Lung (tissue), 12 donors: ENCODE results near the gene ACVR1B. TPM values are rescaled to one million over a fixed set of nuclear protein-coding genes. Genes with fewer than 3 reads are reported as not detected.

Experiments used
- ATAC-seq: fragments of 200-7000 bp; cut with Tn5 transposase; one replicate; pipeline ENCODE4 v1.9.1; 2020; ENCODE audit warnings: moderate number of reproducible peaks; ENCODE audit not compliant: insufficient read depth, low FRiP score
- DNase-seq, 3 donors: peaks; one replicate each; pipeline ENCODE4 v3.0.0-alpha.2; 2013 to 2017
- H3K27ac ChIP-seq, 2 donors: one replicate each; pipeline ENCODE4 v1.5.1; 2013; ENCODE audit warnings: mild to moderate bottlenecking in 2 of 2, moderate library complexity in 2 of 2, control low read depth in 1 of 2, inconsistent platforms in 1 of 2, low read depth in 1 of 2, low read length in 1 of 2
- H3K27me3 ChIP-seq, 3 donors: one replicate each; pipeline ENCODE4 v1.5.1; 2013; ENCODE audit warnings: low read length in 2 of 3; ENCODE audit not compliant: control insufficient read depth in 3 of 3, insufficient read depth in 3 of 3
- H3K36me3 ChIP-seq, 4 donors: one replicate each; pipeline ENCODE4 v1.5.1; 2013; ENCODE audit warnings: low read length in 4 of 4, mild to moderate bottlenecking in 1 of 4, moderate library complexity in 1 of 4; ENCODE audit not compliant: control insufficient read depth in 4 of 4, insufficient read depth in 4 of 4
- H3K4me1 ChIP-seq, 5 donors: one replicate each; pipeline ENCODE4 v1.5.1; 2013; ENCODE audit warnings: low read length in 5 of 5, mild to moderate bottlenecking in 2 of 5, moderate library complexity in 1 of 5; ENCODE audit not compliant: control insufficient read depth in 5 of 5, insufficient read depth in 5 of 5
- H3K4me3 ChIP-seq: one replicate; pipeline ENCODE4 v1.5.1; 2013; ENCODE audit warnings: mild to moderate bottlenecking, control low read depth, moderate library complexity
- H3K9ac ChIP-seq, 2 donors: one replicate each; pipeline ENCODE4 v1.5.1; 2013; ENCODE audit warnings: low read length in 2 of 2, control low read depth in 1 of 2; ENCODE audit not compliant: insufficient read depth in 1 of 2
- H3K9me3 ChIP-seq, 4 donors: one replicate each; pipeline ENCODE4 v1.5.1; 2013; ENCODE audit warnings: low read length in 3 of 4, mild to moderate bottlenecking in 1 of 4, moderate library complexity in 1 of 4; ENCODE audit not compliant: control insufficient read depth in 4 of 4, insufficient read depth in 3 of 4
- WGBS, 2 donors: extraction: QIAGEN DNeasy Blood & Tissue Kit; methylation state at CpG; one replicate each; pipeline ENCODE4 v1.1.7; 2013; 5-methylcytosine and 5-hydroxymethylcytosine counted together
- polyA plus RNA-seq, 2 donors: library from polyadenylated mRNA; stranded (reverse); fragments of 200-250 nt; gene quantifications; one replicate each; pipeline ENCODE4 v1.2.1, GENCODE V29; 2013
- total RNA-seq, 2 donors: library from RNA; depleted of rRNA in 1 of 2; stranded (reverse); fragments of >200 nt in 1 of 2; gene quantifications; one replicate each; pipeline ENCODE4 v1.2.1, GENCODE V29; 2014 to 2021
- TF ChIP-seq, protein P1 (sequence below): IDR thresholded peaks from 2 replicates; pipeline ENCODE4 v1.5.1; 2012; ENCODE audit warnings: mild to moderate bottlenecking; ENCODE audit errors: control extremely low read depth, extremely low read depth
- donor health status: control.
- donor health status: control.
- donor health status: Bipolar disorder and iron deficiency.
- donor health status: healthy.
- donor health status: DM: yes; HTN: yes; CAD: no.

Gene ACVR1B
- total and polyA plus RNA-seq, 4 donors: 14.0 to 41.7 (median 21.0) TPM

DNA sequence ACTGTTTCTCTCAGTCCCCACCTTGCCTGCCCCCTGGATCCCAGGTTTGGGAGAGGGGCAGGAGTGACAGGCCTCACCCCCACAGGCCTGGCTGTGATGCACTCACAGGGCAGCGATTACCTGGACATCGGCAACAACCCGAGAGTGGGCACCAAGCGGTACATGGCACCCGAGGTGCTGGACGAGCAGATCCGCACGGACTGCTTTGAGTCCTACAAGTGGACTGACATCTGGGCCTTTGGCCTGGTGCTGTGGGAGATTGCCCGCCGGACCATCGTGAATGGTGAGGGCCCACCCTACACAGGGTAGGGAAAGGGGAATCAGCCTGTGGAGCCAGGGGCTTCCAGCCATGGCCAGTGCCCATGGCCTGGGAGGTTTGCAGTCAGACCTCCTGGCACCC is 35.5 kb upstream of the ACVR1B start:
- H3K27ac ChIP-seq: peak overlapping the region in 1 of 2 donors; percentile 58
- 78 to 80% methylated on average over 11 of the region's 11 CpGs for WGBS, 2 donors
- peaks cover 0 to 2% (median 0%) of the 10 kb centered on the region in 4 donors for H3K9me3 ChIP-seq
- peaks cover 1 to 42% (median 10%) of the 10 kb centered on the region in 5 donors for H3K4me1 ChIP-seq
- TF ChIP-seq, protein P1, sequence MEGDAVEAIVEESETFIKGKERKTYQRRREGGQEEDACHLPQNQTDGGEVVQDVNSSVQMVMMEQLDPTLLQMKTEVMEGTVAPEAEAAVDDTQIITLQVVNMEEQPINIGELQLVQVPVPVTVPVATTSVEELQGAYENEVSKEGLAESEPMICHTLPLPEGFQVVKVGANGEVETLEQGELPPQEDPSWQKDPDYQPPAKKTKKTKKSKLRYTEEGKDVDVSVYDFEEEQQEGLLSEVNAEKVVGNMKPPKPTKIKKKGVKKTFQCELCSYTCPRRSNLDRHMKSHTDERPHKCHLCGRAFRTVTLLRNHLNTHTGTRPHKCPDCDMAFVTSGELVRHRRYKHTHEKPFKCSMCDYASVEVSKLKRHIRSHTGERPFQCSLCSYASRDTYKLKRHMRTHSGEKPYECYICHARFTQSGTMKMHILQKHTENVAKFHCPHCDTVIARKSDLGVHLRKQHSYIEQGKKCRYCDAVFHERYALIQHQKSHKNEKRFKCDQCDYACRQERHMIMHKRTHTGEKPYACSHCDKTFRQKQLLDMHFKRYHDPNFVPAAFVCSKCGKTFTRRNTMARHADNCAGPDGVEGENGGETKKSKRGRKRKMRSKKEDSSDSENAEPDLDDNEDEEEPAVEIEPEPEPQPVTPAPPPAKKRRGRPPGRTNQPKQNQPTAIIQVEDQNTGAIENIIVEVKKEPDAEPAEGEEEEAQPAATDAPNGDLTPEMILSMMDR: no peak
- ATAC-seq (no peak), DNase-seq (no peak)
- no peaks in the 10 kb centered on the region for H3K27me3 ChIP-seq
- peaks cover 0 to 26% (median 9%) of the 10 kb centered on the region in 4 donors for H3K36me3 ChIP-seq
- H3K9ac ChIP-seq: no peak overlapping the region
- H3K4me3 ChIP-seq: no peak overlapping the region

DNA sequence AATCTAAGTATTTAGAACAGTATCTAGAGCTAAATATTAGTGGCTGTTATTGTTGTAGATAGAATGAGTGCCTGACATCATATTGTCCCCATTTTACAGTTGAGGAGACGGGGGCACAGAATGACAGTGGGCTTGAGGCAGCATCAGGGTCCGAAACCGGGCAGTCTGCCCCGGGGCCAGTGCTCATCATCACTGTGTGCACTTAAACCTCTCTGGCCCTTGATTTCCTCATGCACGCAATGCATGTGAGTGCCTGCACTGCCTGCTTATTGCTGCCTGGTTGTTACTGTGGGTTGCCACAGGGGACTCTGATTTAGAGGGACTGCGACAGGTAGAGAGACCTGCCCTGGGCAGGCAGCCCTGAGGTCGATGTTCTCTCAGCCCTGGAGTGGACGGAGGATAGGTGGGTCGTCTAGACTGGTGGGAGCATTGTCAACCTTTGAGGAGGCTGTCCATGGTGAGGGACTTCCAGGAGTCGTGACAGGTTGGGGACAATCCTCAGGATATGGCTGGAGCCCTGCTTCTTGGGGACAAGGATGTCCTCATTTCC is 34.4 kb upstream of the ACVR1B start:
- H3K4me3 ChIP-seq: no peak overlapping the region
- no peak overlapping the region for H3K9ac ChIP-seq
- peaks cover 0 to 2% (median 0%) of the 10 kb centered on the region in 4 donors for H3K9me3 ChIP-seq
- DNase-seq (no peak), ATAC-seq (no peak)
- H3K27ac ChIP-seq: peak overlapping the region in 1 of 2 donors; percentile 54
- 73 to 89% methylated on average over 10 of the region's 10 CpGs for WGBS, 2 donors
- no peaks in the 10 kb centered on the region for H3K27me3 ChIP-seq
- TF ChIP-seq, protein P1: no peak
- peaks cover 0 to 26% (median 9%) of the 10 kb centered on the region in 4 donors for H3K36me3 ChIP-seq
- peaks cover 0 to 33% (median 10%) of the 10 kb centered on the region in 5 donors for H3K4me1 ChIP-seq

DNA sequence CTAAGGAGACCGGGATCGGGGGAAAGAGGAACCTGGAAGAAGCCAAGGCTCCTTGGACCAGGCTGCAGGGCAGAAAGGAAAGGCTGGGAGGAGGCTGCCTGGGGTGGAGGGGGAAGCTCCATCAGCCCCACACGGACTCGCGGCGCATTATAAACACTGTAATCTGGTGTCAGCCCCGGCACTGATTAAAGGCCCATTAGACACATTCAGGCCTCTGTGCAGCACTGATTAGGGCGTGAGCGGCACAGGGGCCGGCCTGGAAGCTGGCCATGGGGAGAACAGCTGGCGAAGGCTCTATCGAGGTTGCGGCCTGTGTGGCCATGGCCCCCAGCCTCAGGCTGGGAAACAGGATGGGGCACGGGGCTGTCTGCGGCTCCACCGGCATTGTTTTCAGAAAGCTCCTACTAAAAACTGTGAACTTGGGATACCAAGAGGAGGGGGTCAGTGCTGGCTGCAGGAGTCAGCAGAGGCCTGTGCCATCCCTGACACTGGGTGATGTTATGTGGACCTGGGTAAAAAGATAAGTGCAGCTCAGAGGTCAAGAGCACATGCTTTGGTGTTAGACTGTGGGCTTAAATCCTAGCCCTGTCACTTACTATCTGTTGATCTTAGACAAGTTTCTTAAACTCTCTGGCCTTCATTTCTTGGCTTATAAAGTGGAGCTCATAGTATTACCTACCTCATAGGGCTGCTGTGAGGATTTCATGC is 33.6 kb upstream of the ACVR1B start:
- no peak overlapping the region for H3K4me3 ChIP-seq
- ATAC-seq: no peak
- DNase-seq: peak; percentile 59 to 66 (median 59)
- peak overlapping the region in 1 of 2 donors; percentile 19 for H3K9ac ChIP-seq
- peaks cover 0 to 26% (median 9%) of the 10 kb centered on the region in 4 donors for H3K36me3 ChIP-seq
- 59 to 69% methylated on average over 16 of the region's 16 CpGs for WGBS, 2 donors
- H3K4me1 ChIP-seq: peaks cover 0 to 34% (median 10%) of the 10 kb centered on the region in 5 donors
- H3K27me3 ChIP-seq: no peaks in the 10 kb centered on the region
- H3K9me3 ChIP-seq: peaks cover 0 to 2% (median 0%) of the 10 kb centered on the region in 4 donors
- H3K27ac ChIP-seq: peak overlapping the region in 1 of 2 donors; percentile 54
- TF ChIP-seq, protein P1: no peak
